Stimulated activated CD4-positive, alpha-beta T cell treated with anti-CD3 and anti-CD28 coated beads, Interleukin-4, amount 100 ng/mL, for 48 hours (primary cell): Measurements from ENCODE around the gene PXDN.
"Not testable (repeated sequence)": the region's sequence is repeated elsewhere in the genome, so short reads cannot be mapped to it uniquely, and the experiment has no call there.

ENCODE experiments used
- DNase-seq, 2 donors: peaks; one replicate each; pipeline ENCODE4 v3.0.0-alpha.2; 2020; ENCODE audit warnings: low read depth in 2 of 2

The PXDN gene

GRCh38 chr2:1726558-1726957 is 17.8 kb downstream of the PXDN start:
- DNase-seq: no peak

GRCh38 chr2:1724351-1724750 is 20.0 kb downstream of the PXDN start:
- not testable (repeated sequence) for DNase-seq

- no peak for DNase-seq
Observed at GRCh38 chr2:1723397-1724042, 20.8 kb downstream of the PXDN start.

- DNase-seq: no peak
Observed at GRCh38 chr2:1722692-1723091, 21.6 kb downstream of the PXDN start.

- no peak for DNase-seq
Observed at GRCh38 chr2:1721706-1722646, 22.3 kb downstream of the PXDN start.

GRCh38 chr2:1718339-1719220 is 25.7 kb downstream of the PXDN start:
- no peak for DNase-seq

GRCh38 chr2:1717113-1717512 is 27.2 kb downstream of the PXDN start:
- no peak for DNase-seq

GRCh38 chr2:1716441-1716840 is 27.9 kb downstream of the PXDN start:
- DNase-seq: no peak

GRCh38 chr2:1716014-1716305 is 28.4 kb downstream of the PXDN start:
- not testable (repeated sequence) for DNase-seq

GRCh38 chr2:1715184-1716013 is 28.9 kb downstream of the PXDN start:
- DNase-seq: no peak

GRCh38 chr2:1714291-1715064 is 29.8 kb downstream of the PXDN start:
- no peak for DNase-seq

GRCh38 chr2:1713839-1714236 is 30.5 kb downstream of the PXDN start:
- DNase-seq: no peak

- DNase-seq: no peak
Observed at GRCh38 chr2:1713142-1713838, 31.0 kb downstream of the PXDN start.

- DNase-seq: no peak
Observed at GRCh38 chr2:1709946-1710560, 34.3 kb downstream of the PXDN start.

- no peak for DNase-seq
Observed at GRCh38 chr2:1709335-1709605, 35.0 kb downstream of the PXDN start.

- DNase-seq: no peak
Observed at GRCh38 chr2:1708476-1709334, 35.6 kb downstream of the PXDN start.

- DNase-seq: no peak
Observed at GRCh38 chr2:1707771-1708418, 36.4 kb downstream of the PXDN start.

GRCh38 chr2:1706089-1706841 is 38.0 kb downstream of the PXDN start:
- not testable (repeated sequence) for DNase-seq
